MCF 10A (cell line): ENCODE results near the gene RTKN. TPM values are rescaled to one million over a fixed set of nuclear protein-coding genes. Genes with fewer than 3 reads are reported as not detected.

Experiments
- BruUV-seq: library from RNA; stranded (reverse); fragments of 400-500 nt; replicated peaks from 2 replicates; lab custom pipeline; 2021; lab: Mats Ljungman, UMichigan
- CTCF ChIA-PET: fragments of 300-600 bp; sonication (Branson Sonifier 250); formaldehyde crosslinking; extraction: SDS; loops from one replicate; lab custom pipeline; 2021; ENCODE audit warnings: antibody characterized with exemption, inconsistent platforms; lab: Yijun Ruan, JAX
- POLR2A ChIA-PET: fragments of 300-600, 350-650 bp; sonication (Branson Sonifier 250); formaldehyde crosslinking; extraction: SDS; loops from one replicate; lab custom pipeline; 2020; ENCODE audit warnings: antibody characterized with exemption, inconsistent platforms; lab: Yijun Ruan, JAX
- DNase-seq: peaks from one replicate; pipeline ENCODE4 v3.0.0-alpha.2; 2018; ENCODE audit not compliant: unreplicated experiment
- H3K27ac Mint-ChIP-seq: one replicate; pipeline ENCODE4 v1.8.0; 2022; ENCODE audit warnings: mild to moderate bottlenecking, low read depth, mixed read lengths; ENCODE audit not compliant: unreplicated experiment
- H3K27me3 Mint-ChIP-seq: one replicate; pipeline ENCODE4 v1.8.0; 2022; ENCODE audit warnings: mixed read lengths; ENCODE audit not compliant: insufficient read depth, unreplicated experiment
- H3K36me3 Mint-ChIP-seq: one replicate; pipeline ENCODE4 v1.8.0; 2022; ENCODE audit warnings: mild to moderate bottlenecking, moderate library complexity, mixed read lengths; ENCODE audit not compliant: insufficient read depth, unreplicated experiment
- H3K4me1 Mint-ChIP-seq: one replicate; pipeline ENCODE4 v1.8.0; 2022; ENCODE audit warnings: mixed read lengths; ENCODE audit not compliant: insufficient read depth, unreplicated experiment
- H3K4me3 Mint-ChIP-seq: one replicate; pipeline ENCODE4 v1.8.0; 2022; ENCODE audit warnings: mild to moderate bottlenecking, moderate library complexity, mixed read lengths; ENCODE audit not compliant: unreplicated experiment
- H3K9me3 Mint-ChIP-seq: one replicate; pipeline ENCODE4 v1.8.0; 2022; ENCODE audit warnings: mixed read lengths; ENCODE audit not compliant: unreplicated experiment
- intact Hi-C: fragments of 100-400 bp; cut with micrococcal nuclease; formaldehyde crosslinking; loops from 2 replicates; pipeline ENCODE4 v1.14.1; 2022
- total RNA-seq: library from RNA; stranded (reverse); gene quantifications from 2 replicates; pipeline ENCODE4 v1.2.3, GENCODE V29; 2022
- TF ChIP-seq, protein P1 (sequence below): fragments of 200-600 bp; IDR thresholded peaks from one replicate; pipeline ENCODE4 v1.8.0; 2022; ENCODE audit warnings: antibody characterized with exemption, mild to moderate bottlenecking; ENCODE audit not compliant: unreplicated experiment

RTKN gene
- total RNA-seq, 1 experiment from 2014 or later, result 63.0 TPM

DNA sequence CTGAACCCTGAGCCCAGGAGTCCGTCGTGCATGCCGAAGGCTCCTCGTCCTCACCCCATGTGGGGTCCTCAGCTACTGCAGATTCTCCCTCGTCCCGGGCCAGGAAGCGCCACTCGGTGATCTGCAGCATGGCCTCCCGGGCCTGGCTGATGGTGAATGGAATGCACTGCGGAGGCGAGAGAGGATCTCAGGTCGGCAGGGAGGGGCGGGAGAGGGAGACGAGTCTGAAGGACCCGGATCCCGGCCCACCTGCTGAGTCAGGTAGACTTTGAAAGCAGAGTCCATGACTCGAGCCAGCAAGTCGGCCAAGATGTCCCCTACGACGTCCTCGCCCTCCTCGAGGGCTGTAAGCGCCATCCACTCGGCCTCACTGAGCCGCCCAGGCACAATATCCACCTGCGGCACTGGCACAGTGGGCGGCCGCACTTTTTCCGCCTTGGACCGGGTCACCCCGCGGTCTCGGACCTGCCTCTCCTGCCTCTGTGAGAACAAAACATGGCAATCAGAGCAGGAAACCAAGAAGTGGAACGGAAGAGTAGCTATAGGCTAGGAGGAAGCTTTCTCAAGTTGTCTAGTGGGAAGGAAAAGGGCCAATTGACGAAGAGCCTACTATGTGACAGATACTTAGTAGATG lies 25.9 kb downstream of the RTKN start:
- ChIA-PET POLR2A (no interaction called here), CTCF (no interaction called here)
- no peak for DNase-seq
- intact Hi-C loops, result no loop called here
- Mint-ChIP-seq H3K9me3 (no peaks in the 10 kb centered on the region), H3K27me3 (no peaks in the 10 kb centered on the region), H3K27ac (no peak overlapping the region), H3K4me1 (peaks cover 7% of the 10 kb centered on the region), H3K4me3 (no peak overlapping the region), H3K36me3 (no peaks in the 10 kb centered on the region)
- no TSS peak for BruUV-seq
- TF ChIP-seq, protein P1, sequence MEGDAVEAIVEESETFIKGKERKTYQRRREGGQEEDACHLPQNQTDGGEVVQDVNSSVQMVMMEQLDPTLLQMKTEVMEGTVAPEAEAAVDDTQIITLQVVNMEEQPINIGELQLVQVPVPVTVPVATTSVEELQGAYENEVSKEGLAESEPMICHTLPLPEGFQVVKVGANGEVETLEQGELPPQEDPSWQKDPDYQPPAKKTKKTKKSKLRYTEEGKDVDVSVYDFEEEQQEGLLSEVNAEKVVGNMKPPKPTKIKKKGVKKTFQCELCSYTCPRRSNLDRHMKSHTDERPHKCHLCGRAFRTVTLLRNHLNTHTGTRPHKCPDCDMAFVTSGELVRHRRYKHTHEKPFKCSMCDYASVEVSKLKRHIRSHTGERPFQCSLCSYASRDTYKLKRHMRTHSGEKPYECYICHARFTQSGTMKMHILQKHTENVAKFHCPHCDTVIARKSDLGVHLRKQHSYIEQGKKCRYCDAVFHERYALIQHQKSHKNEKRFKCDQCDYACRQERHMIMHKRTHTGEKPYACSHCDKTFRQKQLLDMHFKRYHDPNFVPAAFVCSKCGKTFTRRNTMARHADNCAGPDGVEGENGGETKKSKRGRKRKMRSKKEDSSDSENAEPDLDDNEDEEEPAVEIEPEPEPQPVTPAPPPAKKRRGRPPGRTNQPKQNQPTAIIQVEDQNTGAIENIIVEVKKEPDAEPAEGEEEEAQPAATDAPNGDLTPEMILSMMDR, result no peak

DNA sequence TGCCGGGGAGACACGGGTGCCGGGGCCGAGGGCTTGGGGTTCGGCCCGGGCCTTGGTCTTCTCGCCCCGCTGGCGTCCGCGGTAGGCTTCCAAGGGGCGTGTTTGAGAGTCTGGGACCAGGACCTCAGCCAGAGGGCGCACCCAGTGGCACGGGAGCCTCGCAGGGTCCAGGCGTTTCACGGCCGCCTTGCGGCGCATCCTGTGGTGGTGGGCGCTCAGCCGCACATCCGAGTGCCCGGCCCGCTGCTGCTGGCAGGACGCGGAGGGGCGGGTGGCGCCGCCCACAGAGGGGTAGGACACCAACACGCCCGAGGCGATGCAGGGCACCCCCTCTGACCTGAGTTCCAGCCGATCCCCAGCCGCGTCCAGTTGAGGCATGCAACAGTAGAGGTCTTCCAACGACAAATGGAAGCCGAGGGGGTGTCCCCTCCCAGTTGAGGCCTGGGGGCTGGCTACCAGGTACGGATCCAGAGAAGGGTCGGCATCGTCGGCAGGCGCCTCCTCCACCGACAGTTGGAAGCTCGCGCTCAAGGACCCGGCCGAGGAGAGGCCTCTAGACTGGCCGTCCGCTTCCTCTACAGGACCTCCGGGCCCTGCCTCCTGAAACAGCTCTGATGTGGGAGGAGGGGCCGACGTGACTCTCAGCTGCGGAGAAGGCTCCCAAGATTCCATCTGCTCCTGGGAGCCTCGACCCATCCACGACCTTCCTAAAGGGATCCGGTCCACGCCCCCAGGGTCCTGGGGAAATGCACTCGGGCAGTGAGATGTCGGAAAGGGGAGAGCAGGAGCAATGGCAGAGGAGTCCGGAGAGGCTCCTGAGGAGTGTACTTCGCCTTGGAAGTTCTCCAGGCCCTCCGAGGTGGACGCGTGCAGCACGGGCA lies 26.6 kb downstream of the RTKN start:
- Mint-ChIP-seq H3K9me3 (no peaks in the 10 kb centered on the region), H3K4me3 (no peak overlapping the region), H3K4me1 (peaks cover under 1% of the 10 kb centered on the region), H3K27me3 (no peaks in the 10 kb centered on the region), H3K36me3 (no peaks in the 10 kb centered on the region), H3K27ac (no peak overlapping the region)
- TF ChIP-seq, protein P1, result no peak
- no peak for DNase-seq
- POLR2A ChIA-PET, result no interaction called here
- CTCF ChIA-PET, result interaction anchor here (0.7 kb wide), 1 partner anchor 23 kb away, joined by 3 read pairs; no protein-coding TSS in a partner anchor
- BruUV-seq, result no TSS peak
- intact Hi-C loops, result no loop called here

DNA sequence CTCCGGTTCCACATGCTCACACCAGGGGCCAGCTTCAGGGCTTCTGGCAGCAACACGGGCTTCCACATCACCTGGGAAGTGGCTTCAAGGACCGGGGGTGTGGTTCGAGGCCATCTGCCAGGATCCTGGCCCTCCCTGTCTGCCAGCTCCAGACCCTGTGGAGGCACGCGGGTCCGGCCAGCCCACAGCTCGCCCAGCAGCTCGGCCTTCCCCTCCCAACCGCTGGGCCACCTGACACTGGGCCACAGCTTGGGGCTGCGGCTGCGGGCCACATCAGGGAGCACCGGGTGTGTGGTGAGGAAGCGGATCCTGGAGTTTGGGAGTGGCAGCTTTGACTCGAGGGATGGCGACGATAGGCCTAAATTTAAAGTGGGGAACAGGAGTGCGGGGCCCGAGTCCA lies 27.3 kb downstream of the RTKN start:
- TF ChIP-seq, protein P1, result no peak
- Mint-ChIP-seq H3K27ac (no peak overlapping the region), H3K9me3 (no peaks in the 10 kb centered on the region), H3K4me3 (no peak overlapping the region), H3K36me3 (no peaks in the 10 kb centered on the region), H3K27me3 (no peaks in the 10 kb centered on the region), H3K4me1 (no peaks in the 10 kb centered on the region)
- DNase-seq, result no peak
- no TSS peak for BruUV-seq
- intact Hi-C loops, result no loop called here
- ChIA-PET CTCF (interaction anchor here (0.7 to 0.9 kb wide), 2 partner anchors 22 to 29 kb away, joined by 3 to 4 read pairs; no protein-coding TSS in a partner anchor), POLR2A (interaction anchor here (0.7 kb wide), 1 partner anchor 12 kb away, joined by 3 read pairs; no protein-coding TSS in a partner anchor)
